KMS-11 (cell line): ENCODE results near the gene CACUL1.

Experiments
- H2AFZ ChIP-seq: fragments of 200-600 bp; sonication (generic); 2 replicates; pipeline ENCODE4 v1.6.1; 2016; ENCODE audit warnings: antibody characterized with exemption, mixed run types, low read depth
- H3K27ac ChIP-seq: fragments of 200-600 bp; sonication (generic); 2 replicates; pipeline ENCODE4 v1.6.1; 2016; ENCODE audit warnings: mild to moderate bottlenecking, mixed run types
- H3K27me3 ChIP-seq: fragments of 200-600 bp; sonication (generic); 2 replicates; pipeline ENCODE4 v1.6.1; 2017; ENCODE audit warnings: mild to moderate bottlenecking, low read depth, mixed run types, moderate library complexity; ENCODE audit not compliant: insufficient read depth
- H3K36me3 ChIP-seq: fragments of 200-600 bp; sonication (generic); 2 replicates; pipeline ENCODE4 v1.6.1; 2017; ENCODE audit warnings: mild to moderate bottlenecking, mixed run types; ENCODE audit not compliant: insufficient read depth
- H3K4me1 ChIP-seq: fragments of 200-600 bp; sonication (generic); 2 replicates; pipeline ENCODE4 v1.6.1; 2016; ENCODE audit warnings: mild to moderate bottlenecking, low read depth, mixed run types; ENCODE audit not compliant: poor library complexity, severe bottlenecking
- H3K4me2 ChIP-seq: fragments of 200-600 bp; sonication (generic); 2 replicates; pipeline ENCODE4 v1.7.0; 2016; ENCODE audit warnings: mild to moderate bottlenecking, mixed run types
- H3K4me3 ChIP-seq: fragments of 200-600 bp; sonication (generic); IDR thresholded peaks from 2 replicates; pipeline ENCODE4 v1.6.1; 2017; ENCODE audit warnings: low read depth, low read length, mixed read lengths; ENCODE audit not compliant: insufficient read depth
- H3K79me2 ChIP-seq: fragments of 200-600 bp; sonication (generic); 2 replicates; pipeline ENCODE4 v1.6.1; 2016; ENCODE audit warnings: low read depth, mixed run types; ENCODE audit not compliant: insufficient read depth
- H3K9ac ChIP-seq: fragments of 200-600 bp; sonication (generic); 2 replicates; pipeline ENCODE4 v1.6.1; 2016; ENCODE audit warnings: mild to moderate bottlenecking, mixed run types
- H4K20me1 ChIP-seq: fragments of 200-600 bp; sonication (generic); 2 replicates; pipeline ENCODE4 v1.6.1; 2016; ENCODE audit warnings: mild to moderate bottlenecking, mixed run types; ENCODE audit not compliant: insufficient read depth
- CTCF ChIP-seq: fragments of 200-600 bp; sonication (generic); conservative IDR thresholded peaks from 2 replicates; pipeline ENCODE4 v1.6.1; 2017; ENCODE audit warnings: low read depth, mild to moderate bottlenecking, antibody characterized with exemption, low read length, moderate library complexity, mixed read lengths

Gene CACUL1

DNA sequence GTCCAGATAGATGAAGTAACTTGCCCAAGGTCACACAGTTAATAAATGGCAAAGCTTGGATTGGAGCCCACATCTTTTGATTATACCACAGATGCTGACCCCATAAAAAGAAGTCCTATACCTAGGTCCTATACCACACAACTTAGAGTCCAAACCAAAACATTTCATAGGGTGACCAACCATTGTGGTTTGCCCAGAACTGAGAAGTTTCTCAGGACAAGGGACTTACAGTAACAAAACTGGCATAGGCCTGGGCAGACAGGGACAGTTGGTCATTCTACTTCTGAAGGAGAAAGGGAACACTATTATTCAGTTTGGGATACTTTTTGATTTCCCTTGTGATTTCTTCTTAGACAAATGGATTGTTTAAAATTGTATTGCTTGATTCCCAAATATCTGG is 126.4 kb downstream of the CACUL1 start:
- Histone ChIP-seq H3K27me3 (no peaks in the 10 kb centered on the region), H3K9ac (no peak overlapping the region), H4K20me1 (no peaks in the 10 kb centered on the region), H2AFZ (no peak overlapping the region), H3K4me2 (no peak overlapping the region), H3K36me3 (no peaks in the 10 kb centered on the region), H3K4me1 (no peaks in the 10 kb centered on the region), H3K79me2 (no peaks in the 10 kb centered on the region), H3K4me3 (no peak overlapping the region), H3K27ac (no peak overlapping the region)
- TF ChIP-seq CTCF = no peak

GRCh38 chr10:118626953-118627352 is 127.8 kb downstream of the CACUL1 start:
- no peaks in the 10 kb centered on the region for H3K4me1 ChIP-seq
- no peak overlapping the region for H3K27ac ChIP-seq
- no peak overlapping the region for H3K4me3 ChIP-seq
- H3K79me2 ChIP-seq = no peaks in the 10 kb centered on the region
- no peaks in the 10 kb centered on the region for H3K27me3 ChIP-seq
- H4K20me1 ChIP-seq = no peaks in the 10 kb centered on the region
- no peak overlapping the region for H2AFZ ChIP-seq
- H3K9ac ChIP-seq = no peak overlapping the region
- no peaks in the 10 kb centered on the region for H3K36me3 ChIP-seq
- no peak overlapping the region for H3K4me2 ChIP-seq
- peak; percentile 36; the same call in 1 of the 2 replicates for TF ChIP-seq CTCF
